NCI-H2107 treated with DMSO at 0.1 percent for 48 hours (cell line): ENCODE data around the gene FGF14.
"Not testable (repeated sequence)": the region's sequence is repeated elsewhere in the genome, so short reads cannot be mapped to it uniquely, and the experiment has no call there.

Experiments used
- DNase-seq: peaks from one replicate; lab custom pipeline; 2025; ENCODE audit not compliant: unreplicated experiment; lab: John Stamatoyannopoulos, UW

FGF14 gene

DNA sequence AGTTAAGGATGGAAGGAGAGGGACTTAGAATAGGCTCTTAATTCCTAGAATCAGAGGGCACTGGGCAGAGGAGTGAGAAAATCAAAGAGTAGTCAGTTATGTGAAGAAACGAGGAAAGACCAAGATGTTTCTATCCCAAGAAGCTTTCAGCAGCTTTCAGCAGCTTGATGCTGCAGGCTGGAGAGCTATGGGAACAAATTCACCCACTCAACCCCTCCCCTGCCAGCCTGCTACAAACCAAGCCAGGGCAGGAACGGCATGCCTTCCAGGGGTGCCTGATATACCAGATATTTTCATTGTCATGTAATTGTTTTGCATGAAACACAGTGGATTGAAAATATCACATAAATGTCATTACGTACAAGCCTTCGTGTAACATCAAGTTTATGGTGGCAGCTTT is 262.2 kb downstream of the FGF14 start:
- DNase-seq: no peak

- no peak for DNase-seq
Measured at GRCh38 chr13:102138635-102139190, 263.1 kb downstream of the FGF14 start.

- not testable (repeated sequence) for DNase-seq
Measured at GRCh38 chr13:102137904-102138303, 263.9 kb downstream of the FGF14 start.

DNA sequence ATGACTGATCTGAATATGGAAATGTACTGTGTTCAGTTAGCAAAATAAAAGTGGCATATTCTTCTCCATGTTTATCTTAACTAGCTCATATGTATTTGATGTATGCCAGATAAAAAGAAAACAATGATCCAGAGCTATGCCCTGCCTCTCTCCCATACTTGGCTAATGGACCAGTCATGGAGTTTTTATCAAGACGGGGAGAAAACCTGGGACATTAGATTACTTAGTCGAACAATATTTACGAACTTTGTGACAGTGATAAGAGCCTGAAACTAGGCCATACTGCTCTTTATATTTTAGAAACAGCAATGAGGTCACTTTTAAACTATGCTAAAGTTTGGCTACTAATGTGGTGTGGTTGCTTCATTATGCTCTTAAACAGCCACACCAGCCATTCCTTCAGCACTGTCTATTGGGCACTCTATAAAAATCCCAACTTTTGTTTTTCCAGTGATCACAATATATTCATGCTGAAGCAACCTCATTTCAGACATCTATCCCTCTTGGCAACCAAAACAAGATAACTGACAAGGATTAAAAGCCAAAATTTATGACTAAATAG is 265.0 kb downstream of the FGF14 start:
- DNase-seq: no peak

DNA sequence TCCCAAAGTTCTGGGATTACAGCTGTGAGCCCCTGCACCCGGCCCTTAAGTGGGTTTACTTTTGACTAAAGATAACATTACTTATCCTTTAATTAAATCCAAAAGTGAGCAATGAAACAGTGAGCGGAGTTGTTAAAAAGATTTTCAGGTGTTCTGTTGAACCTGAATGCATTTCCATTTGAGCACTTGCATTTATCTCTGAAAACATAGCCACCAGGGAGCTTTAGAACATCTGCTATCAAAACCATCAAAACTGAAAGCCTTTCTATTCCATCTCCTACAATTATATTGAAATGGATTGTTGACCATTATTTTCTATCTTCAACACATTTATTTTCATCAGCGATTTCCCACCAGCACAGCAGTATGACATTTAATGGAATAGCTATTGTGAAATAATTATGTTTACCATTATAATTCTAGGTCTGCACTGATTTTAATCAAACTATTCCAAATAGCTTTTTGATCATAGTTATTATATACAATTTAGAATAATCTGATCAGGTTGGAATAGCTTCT is 269.0 kb downstream of the FGF14 start:
- no peak for DNase-seq

- DNase-seq: no peak
Measured at GRCh38 chr13:102131246-102131645, 270.6 kb downstream of the FGF14 start.

- no peak for DNase-seq
Measured at GRCh38 chr13:102128216-102128810, 273.5 kb downstream of the FGF14 start.

DNA sequence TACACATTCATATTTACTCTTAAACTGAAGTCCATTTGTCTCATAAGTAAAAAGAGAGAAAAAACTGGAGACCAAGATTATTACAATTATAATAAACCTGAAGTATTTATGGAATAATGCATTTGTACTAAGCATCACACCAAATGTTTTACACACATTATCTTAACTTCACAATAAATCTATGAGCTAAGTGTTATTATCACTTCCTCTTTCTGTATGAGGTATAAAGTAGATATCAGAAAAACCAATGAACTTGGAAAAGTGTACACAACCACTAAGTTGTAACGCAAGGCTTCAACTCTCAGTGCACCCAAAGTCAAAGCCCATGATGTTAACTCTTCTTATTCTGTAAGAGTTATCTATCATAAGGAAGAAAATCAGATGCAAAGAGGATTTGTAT is 274.7 kb downstream of the FGF14 start:
- no peak for DNase-seq

DNA sequence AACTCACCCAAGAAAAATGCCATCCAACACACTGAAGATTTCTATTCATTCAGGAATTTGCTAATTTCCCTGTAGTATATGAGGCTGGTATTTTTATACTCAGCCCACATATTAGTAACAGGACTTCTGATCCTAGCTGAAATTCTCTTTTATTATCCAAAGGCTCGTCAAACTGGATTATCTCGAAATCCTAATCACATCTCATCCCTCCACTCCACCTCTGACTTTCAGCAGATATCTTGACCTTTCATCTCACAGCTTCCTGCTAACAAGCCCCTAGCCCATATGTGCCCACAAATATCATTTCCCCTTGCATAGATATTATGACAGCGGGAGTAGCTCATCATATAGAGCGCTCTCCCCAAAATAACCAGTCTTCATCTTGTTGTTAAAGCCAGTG is 279.7 kb downstream of the FGF14 start:
- DNase-seq: no peak

DNA sequence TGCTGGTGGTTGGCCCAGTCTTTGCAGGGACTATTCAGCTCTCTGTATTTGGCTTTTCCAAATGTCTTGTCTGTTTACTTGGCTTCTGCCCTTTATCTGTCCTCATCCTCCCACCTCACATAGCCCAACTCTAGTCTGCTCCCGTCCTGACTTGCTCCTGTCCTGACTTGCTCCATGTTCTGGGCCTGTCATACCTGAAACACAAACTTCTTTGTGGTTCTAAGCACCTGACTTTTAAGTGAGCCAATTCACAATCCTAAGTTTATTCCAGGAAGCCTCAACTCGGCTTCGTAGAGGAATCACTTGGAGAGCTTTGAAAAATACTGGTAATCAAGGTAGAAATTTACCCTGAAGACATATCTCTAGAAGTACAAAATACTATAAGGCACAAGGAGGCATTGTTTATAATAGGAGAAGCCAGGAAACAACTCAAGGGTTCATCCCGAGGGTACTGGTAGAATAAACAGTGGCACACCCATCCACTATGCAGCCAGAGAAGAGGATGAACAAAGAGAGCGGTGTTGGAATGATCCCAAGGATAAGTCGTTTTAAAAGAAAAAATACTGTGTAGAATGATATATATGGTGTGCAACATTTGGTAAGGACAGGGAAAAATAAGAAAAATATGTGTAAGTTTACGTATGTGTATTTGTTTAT is 284.5 kb downstream of the FGF14 start:
- no peak for DNase-seq

GRCh38 chr13:102103469-102103868 is 298.4 kb downstream of the FGF14 start:
- DNase-seq: no peak

- DNase-seq: no peak
Measured at GRCh38 chr13:102100234-102100633, 301.6 kb downstream of the FGF14 start.

DNA sequence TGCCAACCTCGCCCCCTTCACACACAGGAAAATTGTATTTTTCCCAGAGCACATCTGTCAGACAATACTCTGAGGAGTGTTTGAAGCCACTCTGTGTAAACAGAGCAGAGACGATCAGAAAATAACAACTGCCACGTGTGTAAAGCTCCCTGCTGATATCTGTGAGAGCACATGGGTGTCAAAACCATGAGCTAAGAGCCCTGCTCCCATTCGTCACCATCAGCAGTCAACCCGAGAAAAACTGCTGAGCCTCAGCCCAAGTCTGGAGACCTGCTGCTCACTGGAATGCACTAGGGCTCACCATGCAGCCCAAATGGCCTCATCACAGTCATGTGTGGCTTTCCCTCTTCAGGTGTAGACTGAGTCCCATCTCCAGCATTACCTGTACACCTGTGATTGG is 304.1 kb downstream of the FGF14 start:
- DNase-seq: peak; percentile 25

DNA sequence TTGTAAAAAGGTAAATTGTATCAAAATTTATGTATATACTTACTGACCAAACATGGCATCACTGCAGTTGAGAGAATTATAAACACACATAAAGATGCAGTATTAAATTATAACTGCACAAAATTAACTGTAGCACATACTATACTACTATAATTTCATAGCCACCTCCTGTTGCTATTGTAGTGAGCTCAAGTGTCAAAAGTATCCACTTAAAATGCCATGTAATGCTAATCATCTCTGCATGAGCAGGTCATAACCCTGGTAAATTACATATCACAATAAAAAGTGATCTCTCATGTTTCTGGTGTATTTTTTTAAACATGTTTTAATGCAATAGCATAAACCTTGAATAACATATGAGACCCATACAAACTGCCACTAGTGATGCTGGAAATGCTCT is 308.6 kb downstream of the FGF14 start:
- peak; percentile 22 for DNase-seq

DNA sequence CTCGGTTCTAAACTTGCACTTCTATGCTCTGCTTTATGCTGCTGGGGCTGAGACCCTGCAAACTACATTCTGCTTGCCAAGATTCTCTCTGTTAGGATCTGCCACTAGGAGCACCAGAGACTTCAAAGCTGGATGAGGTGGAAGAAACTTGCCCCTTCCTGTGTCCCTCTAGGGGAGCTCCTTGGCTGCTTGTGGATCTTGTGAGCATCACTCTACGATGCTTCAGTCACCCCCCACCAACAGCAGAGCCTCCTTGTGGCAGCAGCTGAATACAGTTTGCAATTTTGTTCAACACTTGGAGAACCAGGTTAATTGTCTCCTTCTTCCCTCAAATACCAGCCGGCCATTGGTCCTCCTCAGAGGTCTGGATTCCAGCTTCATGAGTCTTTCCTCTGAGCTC is 310.6 kb downstream of the FGF14 start:
- no peak for DNase-seq

- DNase-seq: no peak
Measured at GRCh38 chr13:102090532-102090931, 311.3 kb downstream of the FGF14 start.

- DNase-seq: no peak
Measured at GRCh38 chr13:102089722-102090121, 312.1 kb downstream of the FGF14 start.

DNA sequence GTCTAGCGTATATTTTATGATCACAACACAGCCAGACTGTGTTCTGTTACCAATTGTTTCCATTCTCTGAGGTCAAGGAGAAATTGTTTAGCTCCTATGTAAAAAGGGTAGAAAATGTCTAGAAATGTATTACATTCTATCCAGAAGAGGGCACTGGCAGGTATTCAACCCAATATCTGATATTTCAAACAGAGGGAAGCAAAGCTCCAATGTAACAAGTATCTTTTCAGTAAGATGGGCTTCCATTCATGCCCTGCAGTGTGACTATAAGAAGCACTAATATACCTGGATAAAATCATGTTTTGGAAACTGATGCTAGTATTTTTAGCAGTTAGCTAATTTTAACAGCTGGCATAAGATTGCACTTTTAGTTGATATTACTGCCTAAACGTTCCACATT is 312.7 kb downstream of the FGF14 start:
- DNase-seq: no peak

- no peak for DNase-seq
Measured at GRCh38 chr13:102073251-102073650, 328.6 kb downstream of the FGF14 start.

DNA sequence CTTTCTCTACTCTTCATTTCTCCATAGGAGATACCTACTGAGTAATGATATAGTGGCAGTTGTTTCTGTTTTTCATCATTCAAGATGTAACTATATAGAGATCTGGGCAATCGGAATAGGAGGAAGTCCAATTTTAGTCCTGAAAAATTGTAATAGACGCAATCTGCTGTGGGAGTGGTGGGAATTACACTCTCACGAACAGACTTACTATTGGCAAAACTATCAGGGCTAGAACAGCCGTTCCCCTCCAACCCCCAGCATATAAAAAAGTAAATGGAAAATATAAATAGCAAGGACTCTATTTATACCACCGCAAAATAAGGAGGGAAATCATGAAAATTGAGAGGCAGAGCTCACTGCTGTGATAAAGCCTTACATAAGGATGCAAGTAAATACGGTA is 330.1 kb downstream of the FGF14 start:
- DNase-seq: no peak

DNA sequence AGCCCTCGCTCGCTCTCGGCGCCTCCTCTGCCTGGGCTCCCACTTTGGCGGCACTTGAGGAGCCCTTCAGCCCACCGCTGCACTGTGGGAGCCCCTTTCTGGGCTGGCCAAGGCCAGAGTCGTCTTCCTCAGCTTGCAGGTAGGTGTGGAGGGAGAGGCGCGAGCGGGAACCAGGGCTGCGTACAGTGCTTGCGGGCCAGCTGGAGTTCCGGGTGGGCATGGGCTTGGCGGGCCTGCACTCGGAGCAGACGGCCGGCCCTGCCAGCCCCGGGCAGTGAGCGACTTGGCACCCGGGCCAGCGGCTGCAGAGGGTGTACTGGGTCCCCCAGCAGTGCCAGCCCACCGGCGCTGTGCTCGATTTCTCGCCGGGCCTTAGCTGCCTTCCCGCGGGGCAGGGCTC is 333.5 kb downstream of the FGF14 start:
- not testable (repeated sequence) for DNase-seq

DNA sequence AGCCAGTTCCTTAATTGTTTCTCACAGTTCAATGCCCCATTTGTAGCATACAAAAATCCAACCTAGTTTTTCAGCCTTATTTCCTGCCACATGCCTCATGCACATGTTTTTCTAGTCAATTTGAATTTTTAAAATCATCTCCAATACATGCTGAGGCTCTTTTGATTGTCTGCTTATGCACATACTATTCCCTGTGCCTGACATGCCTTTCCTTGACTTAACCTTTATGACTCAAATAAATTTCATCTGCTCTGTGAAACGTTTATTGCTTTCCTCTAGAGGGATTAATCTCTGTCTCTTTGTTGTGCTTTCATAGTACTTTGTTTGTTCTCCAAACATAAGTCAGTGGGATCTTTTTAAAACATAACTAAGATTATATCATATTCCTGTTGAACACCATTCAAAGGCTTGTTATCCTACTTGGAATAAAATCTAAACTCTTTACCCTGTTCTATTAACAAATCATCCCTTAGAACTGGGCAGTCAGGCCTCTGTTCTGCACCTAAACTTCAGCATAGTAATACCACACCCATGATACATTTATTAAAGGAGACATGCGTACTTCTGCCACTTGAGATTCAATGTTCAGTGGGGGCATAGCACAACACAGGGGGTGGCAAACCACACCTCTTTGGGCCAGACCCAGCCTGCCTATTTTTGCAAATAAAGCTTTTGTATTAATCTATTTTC is 346.6 kb downstream of the FGF14 start:
- no peak for DNase-seq
